ENCODE results near the gene OR1A1. TPM values are rescaled to one million over a fixed set of nuclear protein-coding genes. Genes with fewer than 3 reads are reported as not detected.

Gene OR1A1
- total RNA-seq, 1 donor from 2014 or later = not detected

DNA sequence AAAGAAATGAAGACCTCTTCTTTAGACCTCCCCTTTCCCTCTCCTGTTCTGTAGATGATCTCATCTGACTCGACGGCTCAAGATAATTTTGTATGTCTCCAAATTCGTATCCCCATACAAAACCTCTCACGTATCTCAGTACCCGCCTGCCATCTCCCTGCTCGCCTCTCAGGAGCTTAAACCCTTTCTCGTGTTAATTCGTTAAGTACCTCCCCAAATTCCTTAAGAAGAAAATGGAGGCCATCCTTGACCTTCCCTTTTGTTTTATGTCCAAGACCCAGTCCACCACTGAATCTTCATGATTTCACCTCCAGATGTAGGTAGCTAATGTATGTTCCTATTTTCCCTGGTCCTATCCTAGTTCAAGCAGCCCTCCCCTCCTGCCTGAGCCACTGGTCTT, 49.1 kb downstream of the OR1A1 start:
- Histone ChIP-seq H3K36me3 (no peaks in the 10 kb centered on the region), H3K27ac (no peak overlapping the region), H3K4me3 (no peak overlapping the region), H3K4me1 (no peaks in the 10 kb centered on the region), H3K9me3 (no peaks in the 10 kb centered on the region), H3K27me3 (no peaks in the 10 kb centered on the region)
- DNase-seq (no peak), ATAC-seq (no peak)
- TF ChIP-seq, protein P1, sequence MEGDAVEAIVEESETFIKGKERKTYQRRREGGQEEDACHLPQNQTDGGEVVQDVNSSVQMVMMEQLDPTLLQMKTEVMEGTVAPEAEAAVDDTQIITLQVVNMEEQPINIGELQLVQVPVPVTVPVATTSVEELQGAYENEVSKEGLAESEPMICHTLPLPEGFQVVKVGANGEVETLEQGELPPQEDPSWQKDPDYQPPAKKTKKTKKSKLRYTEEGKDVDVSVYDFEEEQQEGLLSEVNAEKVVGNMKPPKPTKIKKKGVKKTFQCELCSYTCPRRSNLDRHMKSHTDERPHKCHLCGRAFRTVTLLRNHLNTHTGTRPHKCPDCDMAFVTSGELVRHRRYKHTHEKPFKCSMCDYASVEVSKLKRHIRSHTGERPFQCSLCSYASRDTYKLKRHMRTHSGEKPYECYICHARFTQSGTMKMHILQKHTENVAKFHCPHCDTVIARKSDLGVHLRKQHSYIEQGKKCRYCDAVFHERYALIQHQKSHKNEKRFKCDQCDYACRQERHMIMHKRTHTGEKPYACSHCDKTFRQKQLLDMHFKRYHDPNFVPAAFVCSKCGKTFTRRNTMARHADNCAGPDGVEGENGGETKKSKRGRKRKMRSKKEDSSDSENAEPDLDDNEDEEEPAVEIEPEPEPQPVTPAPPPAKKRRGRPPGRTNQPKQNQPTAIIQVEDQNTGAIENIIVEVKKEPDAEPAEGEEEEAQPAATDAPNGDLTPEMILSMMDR (IDR thresholded peaks at IDR 0.05) = no peak
- intact Hi-C loops (cut with DNase I) = no loop called here

GRCh38 chr17:3260163-3260562, 52.7 kb downstream of the OR1A1 start:
- Histone ChIP-seq H3K27me3 (no peaks in the 10 kb centered on the region), H3K27ac (no peak overlapping the region), H3K36me3 (no peaks in the 10 kb centered on the region), H3K4me1 (no peaks in the 10 kb centered on the region), H3K4me3 (no peak overlapping the region), H3K9me3 (no peaks in the 10 kb centered on the region)
- ATAC-seq = no peak
- intact Hi-C loops (cut with DNase I) = no loop called here
- TF ChIP-seq, protein P1 (IDR thresholded peaks at IDR 0.05) = no peak
- no peak for DNase-seq

DNA sequence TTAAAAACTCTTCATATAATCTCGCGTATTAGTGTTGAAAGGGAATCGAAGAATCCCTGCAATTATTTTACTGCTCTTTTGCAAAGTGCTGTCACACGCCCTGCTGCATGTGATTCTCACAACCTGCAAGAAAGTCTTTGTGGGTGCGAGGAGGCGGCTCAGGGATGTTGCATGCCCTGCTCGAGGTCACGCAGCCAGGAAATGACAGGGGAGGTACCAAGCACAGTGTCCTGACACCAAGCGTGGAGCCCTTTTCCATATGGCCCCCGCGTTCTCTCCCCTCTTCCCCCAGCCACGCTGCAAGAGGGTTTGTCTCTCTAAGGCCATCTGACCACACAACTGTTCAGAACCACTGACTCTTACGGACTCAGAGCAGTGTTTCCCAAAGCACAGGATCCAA, 53.1 kb downstream of the OR1A1 start:
- ATAC-seq = no peak
- H3K27ac ChIP-seq = no peak overlapping the region
- DNase-seq = no peak
- no peaks in the 10 kb centered on the region for H3K9me3 ChIP-seq
- H3K27me3 ChIP-seq = no peaks in the 10 kb centered on the region
- no peak overlapping the region for H3K4me3 ChIP-seq
- intact Hi-C loops (cut with DNase I) = no loop called here
- TF ChIP-seq, protein P1 (IDR thresholded peaks at IDR 0.05) = no peak
- no peaks in the 10 kb centered on the region for H3K36me3 ChIP-seq
- H3K4me1 ChIP-seq = no peaks in the 10 kb centered on the region

Other genes starting within 250 kb of the OR1A1 start
- gene OR1D5, start 144.1 kb upstream of the OR1A1 start, total RNA-seq = not detected
- gene OR1D2, start 103.2 kb upstream of the OR1A1 start, total RNA-seq = not detected
- gene OR1G1, start 80.1 kb upstream of the OR1A1 start, total RNA-seq = not detected
- not detected for gene OR1A2, start 10.1 kb upstream of the OR1A1 start, total RNA-seq
- gene OR3A1, start 90.7 kb downstream of the OR1A1 start, total RNA-seq = not detected
- not detected for gene OR3A2, start 178.6 kb downstream of the OR1A1 start, total RNA-seq
- gene OR1E1, start 190.7 kb downstream of the OR1A1 start, total RNA-seq = not detected
- not detected for gene OR3A3, start 203.7 kb downstream of the OR1A1 start, total RNA-seq
- not detected for gene OR1E2, start 226.2 kb downstream of the OR1A1 start, total RNA-seq